ENCODE data around the gene FOXD4.
"Not testable (repeated sequence)": the region's sequence is repeated elsewhere in the genome, so short reads cannot be mapped to it uniquely, and the experiment has no call there.

FOXD4 gene

DNA sequence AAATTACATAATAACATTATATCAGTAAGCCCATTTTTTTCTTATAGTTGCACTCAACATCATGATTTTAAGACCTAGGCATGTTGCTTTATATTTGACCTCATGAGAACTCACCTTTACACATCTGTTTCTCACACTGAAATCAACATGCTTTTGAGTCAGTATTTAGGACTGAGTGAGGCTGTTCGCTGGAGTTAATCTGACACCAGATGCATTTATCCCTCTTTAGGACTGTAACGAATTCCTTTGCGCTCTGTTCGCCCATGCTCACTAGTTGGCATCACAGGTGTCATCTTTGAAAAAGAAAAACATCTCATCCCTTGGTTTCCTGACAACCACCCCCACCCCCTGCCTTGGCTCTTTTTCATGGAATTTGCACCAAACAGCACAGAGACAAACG, 24.3 kb downstream of the FOXD4 start:
- DNase-seq (ENCODE audit: low read depth) = not testable (repeated sequence)

DNA sequence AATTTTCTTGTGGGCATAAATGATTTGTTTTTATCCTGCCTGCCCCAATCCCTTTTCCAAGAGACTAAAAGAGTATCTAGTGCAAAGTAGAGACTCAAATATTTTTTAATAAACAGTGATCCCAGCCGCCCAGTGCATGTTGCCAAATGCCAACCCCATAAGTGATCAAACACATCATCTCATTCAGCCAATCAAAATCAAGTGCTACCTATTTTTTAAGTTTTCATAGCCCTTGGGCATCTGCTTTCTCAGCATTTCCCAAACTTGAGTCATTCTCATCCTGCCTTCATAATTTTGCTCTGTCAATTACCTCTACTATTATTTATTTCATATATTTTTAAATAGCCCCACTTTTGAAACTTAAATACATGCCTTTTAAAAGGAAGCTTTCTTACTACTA, 27.4 kb downstream of the FOXD4 start:
- not testable (repeated sequence) for DNase-seq (ENCODE audit: low read depth)

GRCh38 chr9:88396-89037, 29.7 kb downstream of the FOXD4 start:
- DNase-seq (ENCODE audit: low read depth) = not testable (repeated sequence)

GRCh38 chr9:87860-88259, 30.4 kb downstream of the FOXD4 start:
- DNase-seq (ENCODE audit: low read depth) = not testable (repeated sequence)

GRCh38 chr9:87105-87504, 31.1 kb downstream of the FOXD4 start:
- DNase-seq (ENCODE audit: low read depth) = not testable (repeated sequence)

DNA sequence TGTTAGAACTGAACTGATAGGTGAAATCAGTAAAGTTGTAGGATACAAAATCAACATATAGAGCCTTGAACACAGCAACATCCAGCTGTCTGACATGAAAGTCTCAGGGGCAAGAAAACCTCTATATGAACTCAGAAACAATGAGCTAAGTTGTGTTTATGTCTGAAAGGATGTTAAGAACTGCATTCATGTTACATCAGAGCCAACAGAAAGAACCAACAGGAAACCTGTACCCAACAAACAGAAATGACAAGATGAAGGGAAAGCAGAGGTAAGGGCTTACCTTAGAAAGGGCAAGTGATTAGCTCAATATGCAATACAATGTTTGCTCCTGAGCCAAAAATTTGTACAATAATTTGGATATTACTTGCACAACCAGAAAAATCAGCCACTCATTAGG, 31.5 kb downstream of the FOXD4 start:
- not testable (repeated sequence) for DNase-seq (ENCODE audit: low read depth)

GRCh38 chr9:82932-83689, 35.1 kb downstream of the FOXD4 start:
- not testable (repeated sequence) for DNase-seq (ENCODE audit: low read depth)

GRCh38 chr9:78333-78732, 39.9 kb downstream of the FOXD4 start:
- not testable (repeated sequence) for DNase-seq (ENCODE audit: low read depth)

- DNase-seq (ENCODE audit: low read depth) = not testable (repeated sequence)
Observed at GRCh38 chr9:76389-76788, 41.8 kb downstream of the FOXD4 start.

DNA sequence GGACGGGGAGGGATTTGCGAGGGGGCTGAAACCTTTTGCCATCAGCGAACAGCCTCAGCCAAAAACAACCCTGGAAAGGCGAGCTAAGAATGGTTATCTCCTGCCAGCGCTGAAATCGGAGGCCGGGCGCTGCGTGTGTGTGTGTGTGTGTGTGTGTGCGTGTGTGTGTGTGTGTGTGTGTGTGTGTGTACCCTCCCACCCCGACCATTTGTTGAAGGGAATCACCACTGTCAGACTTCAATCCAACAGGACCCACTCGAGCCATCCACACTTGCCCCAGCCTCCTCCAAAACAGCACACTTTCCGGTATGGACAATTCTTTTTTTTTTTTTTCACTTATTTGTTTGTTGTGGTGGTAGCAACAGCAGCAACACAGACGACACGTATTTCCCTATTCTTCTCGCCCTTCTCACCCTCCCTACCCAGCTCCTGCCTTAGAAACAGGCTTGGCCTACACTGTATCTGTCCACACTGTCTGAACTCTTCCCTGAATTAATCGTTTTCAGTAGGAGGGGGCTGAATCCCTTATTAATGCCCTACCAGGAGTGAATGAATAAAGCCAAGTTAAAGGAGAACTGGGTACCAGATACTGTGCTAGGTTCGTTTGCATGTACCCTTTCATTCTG, 44.2 kb downstream of the FOXD4 start:
- not testable (repeated sequence) for DNase-seq (ENCODE audit: low read depth)

DNA sequence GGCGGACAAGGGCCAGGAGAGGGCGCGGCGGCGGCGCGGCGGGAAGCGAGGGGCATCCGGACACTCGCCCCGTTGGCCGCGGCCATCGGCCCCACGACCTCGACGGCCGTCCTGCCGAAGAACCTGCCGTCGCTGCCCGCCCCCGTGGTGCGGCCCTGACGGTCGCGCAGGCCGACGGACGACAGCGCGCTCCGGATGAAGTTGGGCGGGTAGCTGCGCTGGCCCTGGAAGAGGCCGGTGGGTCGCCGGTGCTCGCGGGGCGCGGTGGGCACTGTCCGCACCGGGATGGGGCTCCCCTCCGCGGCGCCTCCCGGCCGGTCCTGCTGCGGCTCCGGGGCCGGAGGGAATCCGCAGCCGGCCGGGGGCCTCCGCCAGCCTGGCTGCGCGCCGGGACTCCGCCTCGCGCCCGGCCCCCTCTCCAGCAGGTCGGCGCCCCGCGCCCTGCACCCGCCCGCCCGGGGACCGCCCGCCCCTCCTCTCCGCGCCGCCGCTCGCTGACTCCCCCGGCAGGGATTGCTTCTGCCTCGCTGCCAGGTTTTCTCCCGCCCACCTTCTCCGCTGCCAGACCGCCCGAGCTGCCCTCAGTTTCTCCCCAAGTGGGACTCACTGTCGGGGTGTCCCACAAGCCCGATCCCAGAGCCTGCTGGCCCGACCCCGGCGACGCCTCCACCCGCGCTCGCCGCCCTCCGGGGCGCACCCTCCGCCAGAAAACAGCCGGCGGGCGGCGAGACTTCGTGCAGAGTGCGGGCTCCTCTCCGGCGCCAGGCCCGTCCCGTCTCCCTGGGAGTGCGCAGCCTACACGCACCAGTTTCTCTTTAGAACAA, 44.9 kb downstream of the FOXD4 start:
- DNase-seq (ENCODE audit: low read depth) = not testable (repeated sequence)

Data from activated T-cell treated with anti-CD3 and anti-CD28 coated beads for 24 hours (primary cell).